ENCODE measurements around the gene KDM4B.
A peak's percentile ranks its signal among the peaks of the same experiment; 100 is the strongest.
"Not testable (repeated sequence)": the region's sequence is repeated elsewhere in the genome, so short reads cannot be mapped to it uniquely, and the experiment has no call there.

KDM4B gene

DNA sequence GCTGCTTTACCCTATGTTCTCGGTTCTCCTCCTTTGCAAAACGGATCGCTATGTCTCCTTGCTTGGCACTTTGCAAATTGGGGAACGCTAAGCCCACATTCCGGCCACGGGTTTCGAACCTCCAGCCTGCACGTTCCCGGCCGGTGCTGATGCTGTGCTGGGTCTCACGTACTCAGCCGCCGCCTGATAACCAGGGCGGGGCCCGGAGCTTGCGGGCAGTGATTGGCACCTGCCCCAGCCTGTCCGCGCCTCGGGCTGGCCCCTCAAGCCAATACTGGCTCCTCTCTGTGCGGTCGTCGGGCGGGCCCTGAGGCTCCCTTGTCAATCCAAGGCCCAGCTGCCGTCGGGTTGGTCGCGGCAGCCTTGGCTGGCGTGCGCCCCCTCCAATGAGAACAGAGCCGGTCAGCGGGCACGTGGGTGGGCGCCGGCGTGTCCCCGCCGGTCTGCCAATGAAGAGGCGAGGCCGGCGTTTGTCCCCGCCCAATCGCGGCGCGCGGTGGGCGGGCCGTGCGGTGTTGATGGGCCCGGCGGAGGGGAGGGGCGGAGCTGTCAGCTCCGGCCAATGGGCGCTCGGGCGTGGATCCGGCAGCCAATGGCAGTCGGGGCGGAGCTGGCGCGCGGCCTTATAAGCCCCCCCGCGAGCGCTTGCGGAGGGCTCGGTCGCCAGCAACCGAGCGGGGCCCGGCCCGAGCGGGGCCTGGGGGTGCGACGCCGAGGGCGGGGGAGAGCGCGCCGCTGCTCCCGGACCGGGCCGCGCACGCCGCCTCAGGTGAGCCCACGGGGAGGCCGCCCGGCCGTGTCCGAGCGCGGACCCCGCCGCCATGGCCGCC, at the start of gene KDM4B:
TSS of gene KDM4B (plus strand) at position 652 of the 830 bp plus-strand sequence. CDS start 63,778 bp downstream, outside the sequence.
- peak; percentile 96 to 99 for DNase-seq

DNA sequence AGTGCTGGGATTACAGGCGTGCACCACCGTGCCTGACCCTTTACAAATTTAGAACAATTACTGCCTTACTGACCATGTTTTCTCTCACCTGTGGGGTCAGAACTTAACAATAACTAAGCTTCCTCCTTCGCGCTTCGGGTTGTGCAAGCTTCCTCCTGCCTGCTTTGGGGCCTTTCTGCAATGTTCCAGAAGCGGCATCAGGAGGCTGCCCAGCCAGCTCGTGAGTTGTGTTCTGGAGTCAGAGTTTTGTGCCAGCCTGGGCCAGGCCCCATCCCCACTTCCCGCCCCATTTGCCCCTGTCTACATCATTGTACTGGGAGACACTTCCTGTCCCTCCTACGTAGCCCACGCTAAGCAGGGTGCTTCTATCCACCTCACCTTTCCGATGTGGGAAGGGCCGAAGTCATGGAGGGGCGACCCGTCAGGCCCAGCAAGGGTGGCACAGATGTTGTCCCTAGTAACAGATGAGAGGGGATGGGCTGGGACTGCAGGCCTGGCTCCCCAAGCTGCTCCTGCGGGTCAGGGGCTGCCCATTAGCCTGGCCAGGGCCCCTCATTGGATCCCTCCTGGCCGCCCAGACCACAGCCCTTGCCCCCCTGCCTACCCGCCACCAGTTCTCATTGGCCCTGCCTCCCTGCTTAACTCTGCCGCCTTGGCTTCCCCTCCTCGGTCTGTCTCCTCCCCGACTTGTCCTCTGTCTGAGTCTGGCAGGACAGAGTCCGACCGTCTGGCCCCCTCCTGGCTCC, 46.2 kb upstream of the KDM4B start:
- no peak for DNase-seq

DNA sequence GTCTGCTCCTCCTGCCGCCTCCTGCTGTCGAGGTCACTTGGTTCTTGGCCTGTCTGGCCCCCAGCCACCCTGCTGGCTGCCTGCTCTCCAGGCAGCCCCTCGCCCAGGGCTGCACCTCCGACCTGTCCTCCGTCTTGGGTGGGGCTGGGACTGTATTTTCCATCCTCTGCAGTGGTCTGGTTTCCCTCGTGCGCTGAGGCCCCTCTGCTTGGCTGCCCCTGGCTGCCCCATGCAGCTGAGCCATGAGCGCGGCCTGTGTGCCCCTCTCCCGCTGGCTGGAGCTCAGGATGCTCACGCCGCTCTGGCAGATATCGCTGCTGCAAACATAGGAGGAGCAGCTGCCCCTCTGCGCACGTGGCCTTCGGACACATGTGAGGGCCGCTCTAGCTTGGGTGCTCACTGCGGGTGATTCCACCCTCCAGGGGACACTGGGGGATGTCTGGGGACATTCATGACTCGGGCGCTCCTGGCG, 45.6 kb upstream of the KDM4B start:
- DNase-seq: no peak

- DNase-seq: no peak
These were observed 39.7 kb upstream of the KDM4B start for GRCh38 chr19:4929186-4929585.

DNA sequence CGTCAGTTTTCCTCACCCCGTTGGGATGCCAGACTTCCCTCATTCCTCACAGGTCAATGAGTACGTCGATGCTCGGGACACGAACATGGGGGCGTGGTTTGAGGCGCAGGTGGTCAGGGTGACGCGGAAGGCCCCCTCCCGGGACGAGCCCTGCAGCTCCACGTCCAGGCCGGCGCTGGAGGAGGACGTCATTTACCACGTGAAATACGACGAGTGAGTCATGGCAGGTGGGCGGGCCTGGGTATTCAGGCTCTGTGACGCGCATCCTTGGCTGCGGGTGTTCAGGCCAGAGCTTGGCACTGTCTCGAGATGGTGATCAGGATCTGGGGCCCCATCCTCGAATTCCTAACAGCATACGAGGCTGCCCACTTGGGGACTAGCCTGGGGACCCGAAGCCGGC, 38.2 kb upstream of the KDM4B start:
- DNase-seq: no peak

GRCh38 chr19:4932711-4933110, 36.2 kb upstream of the KDM4B start:
- no peak for DNase-seq

GRCh38 chr19:4933528-4933927, 35.4 kb upstream of the KDM4B start:
- DNase-seq: no peak

DNA sequence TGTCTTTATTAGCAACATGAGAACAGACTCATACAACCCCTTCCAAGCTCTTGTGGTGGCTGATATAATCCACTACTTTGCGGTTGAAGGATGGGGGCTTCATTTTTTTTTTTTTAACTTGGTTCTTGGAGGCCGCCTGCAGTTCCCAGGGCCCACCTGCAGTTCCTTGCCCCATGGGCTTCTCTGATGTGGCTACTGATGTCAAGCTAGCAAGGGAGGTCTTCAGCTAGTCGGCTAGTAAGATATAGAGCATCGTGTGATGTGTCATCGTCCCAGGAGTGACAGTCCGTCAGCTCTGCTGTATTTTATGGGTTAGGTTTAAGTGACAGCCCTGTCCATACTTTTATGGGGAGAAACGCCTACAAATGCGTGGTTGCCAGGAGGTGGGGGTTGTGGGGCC, 33.5 kb upstream of the KDM4B start:
- no peak for DNase-seq

DNA sequence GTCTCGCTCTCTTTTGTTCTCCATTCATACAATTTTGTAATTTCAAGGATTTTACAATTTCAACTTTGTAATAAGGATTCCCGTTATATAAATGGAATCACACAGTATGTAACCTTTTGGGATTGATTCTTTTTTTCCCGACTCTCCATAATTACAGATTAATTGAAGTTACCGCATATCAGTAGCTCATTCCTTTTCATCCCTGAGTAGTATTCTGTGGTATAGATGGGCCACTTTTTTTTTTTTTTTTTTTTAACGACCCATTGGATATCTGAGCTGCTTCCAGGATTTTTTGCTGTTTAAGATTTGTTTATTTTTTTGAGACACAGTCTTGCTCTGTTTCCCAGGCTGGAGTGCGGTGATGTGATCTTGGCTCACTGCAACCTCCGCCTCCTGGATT, 31.9 kb upstream of the KDM4B start:
- DNase-seq: no peak

GRCh38 chr19:4938461-4938860, 30.5 kb upstream of the KDM4B start:
- not testable (repeated sequence) for DNase-seq

DNA sequence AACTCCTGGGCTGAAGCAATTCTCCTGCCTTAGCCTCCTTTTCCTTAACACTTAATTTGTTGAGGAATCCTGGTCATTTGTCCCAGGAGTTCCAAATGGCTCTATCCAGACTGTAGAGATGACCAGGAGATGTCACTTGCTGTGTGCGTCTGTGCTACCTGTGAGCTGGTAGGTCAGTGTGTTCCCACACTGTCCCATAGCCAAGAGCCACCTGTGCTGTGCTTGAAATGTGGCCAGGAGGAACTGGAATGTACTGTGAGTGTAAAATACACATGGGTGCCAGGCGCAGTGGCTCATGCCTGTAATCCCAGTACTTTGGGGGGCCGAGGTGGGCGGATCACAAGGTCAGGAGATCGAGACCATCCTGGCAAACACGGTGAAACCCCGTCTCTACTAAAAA, 29.4 kb upstream of the KDM4B start:
- DNase-seq: no peak

DNA sequence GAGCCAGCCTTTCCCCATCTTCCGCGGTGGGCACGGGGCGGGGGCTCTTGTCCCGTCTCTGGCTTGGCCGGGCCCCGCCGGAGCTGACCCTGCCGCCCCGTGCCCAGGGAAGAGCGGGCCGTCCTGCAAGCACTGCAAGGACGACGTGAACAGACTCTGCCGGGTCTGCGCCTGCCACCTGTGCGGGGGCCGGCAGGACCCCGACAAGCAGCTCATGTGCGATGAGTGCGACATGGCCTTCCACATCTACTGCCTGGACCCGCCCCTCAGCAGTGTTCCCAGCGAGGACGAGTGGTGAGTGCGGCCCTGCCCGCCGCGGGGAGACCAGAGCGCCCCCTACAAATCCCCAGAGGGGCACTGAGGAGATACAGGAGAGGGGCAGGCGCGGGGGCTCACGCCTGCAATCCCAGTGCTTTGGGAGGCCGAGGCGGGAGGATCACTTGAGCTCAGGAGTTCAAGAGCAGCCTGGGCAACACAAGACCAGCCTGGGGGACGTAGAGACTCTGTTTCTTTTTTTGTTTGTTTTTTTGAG, 27.2 kb upstream of the KDM4B start:
- not testable (repeated sequence) for DNase-seq

DNA sequence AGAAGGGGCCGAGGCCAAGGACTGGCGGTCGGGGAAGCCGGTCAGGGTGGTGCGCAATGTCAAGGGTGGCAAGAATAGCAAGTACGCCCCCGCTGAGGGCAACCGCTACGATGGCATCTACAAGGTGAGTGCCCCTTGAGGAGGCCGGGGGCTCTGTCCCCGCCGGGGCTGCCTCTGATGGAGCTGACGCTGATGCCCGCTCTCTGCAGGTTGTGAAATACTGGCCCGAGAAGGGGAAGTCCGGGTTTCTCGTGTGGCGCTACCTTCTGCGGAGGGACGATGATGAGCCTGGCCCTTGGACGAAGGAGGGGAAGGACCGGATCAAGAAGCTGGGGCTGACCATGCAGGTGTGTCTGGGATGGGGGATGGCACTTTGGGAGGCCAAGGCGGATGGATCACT, 18.3 kb upstream of the KDM4B start:
- not testable (repeated sequence) for DNase-seq

GRCh38 chr19:4951656-4952055, 17.3 kb upstream of the KDM4B start:
- DNase-seq: no peak

DNA sequence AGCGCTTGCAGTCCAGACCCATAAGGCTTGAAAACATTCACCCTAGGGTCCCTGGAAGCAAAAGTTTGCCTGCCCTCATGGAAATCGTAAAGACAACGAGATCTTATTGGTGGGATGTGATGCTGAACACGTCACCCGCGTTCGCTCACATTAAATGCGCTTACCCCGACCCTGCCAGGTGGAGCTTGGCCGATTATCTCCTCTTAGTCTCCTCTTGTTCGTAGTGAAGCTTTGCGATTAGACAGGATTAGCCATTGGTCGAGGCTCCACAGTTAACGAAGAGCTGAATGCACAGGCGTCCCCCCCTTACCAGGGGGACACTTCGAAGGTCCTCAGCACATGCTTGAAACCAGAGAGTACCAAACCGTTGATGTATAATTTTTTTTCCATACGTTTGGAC, 16.0 kb upstream of the KDM4B start:
- DNase-seq: no peak

GRCh38 chr19:4954320-4955149, 14.4 kb upstream of the KDM4B start:
- not testable (repeated sequence) for DNase-seq

- DNase-seq: no peak
These were observed 13.6 kb upstream of the KDM4B start for GRCh38 chr19:4955274-4955673.

- DNase-seq: no peak
These were observed 10.9 kb upstream of the KDM4B start for GRCh38 chr19:4957981-4958380.

DNA sequence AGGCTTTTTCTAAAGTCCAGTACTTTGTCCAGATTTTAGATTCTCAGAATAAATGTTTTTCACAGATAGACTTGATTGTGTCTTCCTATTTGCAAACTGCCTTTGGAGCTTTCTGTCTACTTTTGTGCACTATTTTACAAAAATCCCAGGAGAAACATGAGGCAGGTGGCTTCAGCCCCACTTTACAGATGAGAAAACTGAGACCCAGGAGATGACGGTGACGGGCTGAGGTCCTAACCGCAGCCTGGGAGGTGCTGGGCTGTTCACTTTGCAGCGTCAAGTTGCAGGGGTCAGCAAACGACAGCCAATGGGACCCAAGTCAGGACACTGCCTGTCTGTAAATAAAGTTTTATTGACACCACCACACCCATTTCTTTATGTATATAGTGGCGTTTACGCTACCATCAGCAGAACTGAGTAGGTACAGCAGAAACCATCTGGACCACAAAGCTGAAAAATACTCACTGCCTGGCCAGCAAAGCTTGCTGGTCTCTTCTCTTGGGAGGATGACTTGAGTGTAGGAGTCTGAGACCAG, 6.8 kb upstream of the KDM4B start:
- DNase-seq: no peak

- DNase-seq: no peak
These were observed 3.9 kb upstream of the KDM4B start for GRCh38 chr19:4965061-4965460.

- DNase-seq: no peak
These were observed 2.3 kb upstream of the KDM4B start for GRCh38 chr19:4966591-4966990.

DNA sequence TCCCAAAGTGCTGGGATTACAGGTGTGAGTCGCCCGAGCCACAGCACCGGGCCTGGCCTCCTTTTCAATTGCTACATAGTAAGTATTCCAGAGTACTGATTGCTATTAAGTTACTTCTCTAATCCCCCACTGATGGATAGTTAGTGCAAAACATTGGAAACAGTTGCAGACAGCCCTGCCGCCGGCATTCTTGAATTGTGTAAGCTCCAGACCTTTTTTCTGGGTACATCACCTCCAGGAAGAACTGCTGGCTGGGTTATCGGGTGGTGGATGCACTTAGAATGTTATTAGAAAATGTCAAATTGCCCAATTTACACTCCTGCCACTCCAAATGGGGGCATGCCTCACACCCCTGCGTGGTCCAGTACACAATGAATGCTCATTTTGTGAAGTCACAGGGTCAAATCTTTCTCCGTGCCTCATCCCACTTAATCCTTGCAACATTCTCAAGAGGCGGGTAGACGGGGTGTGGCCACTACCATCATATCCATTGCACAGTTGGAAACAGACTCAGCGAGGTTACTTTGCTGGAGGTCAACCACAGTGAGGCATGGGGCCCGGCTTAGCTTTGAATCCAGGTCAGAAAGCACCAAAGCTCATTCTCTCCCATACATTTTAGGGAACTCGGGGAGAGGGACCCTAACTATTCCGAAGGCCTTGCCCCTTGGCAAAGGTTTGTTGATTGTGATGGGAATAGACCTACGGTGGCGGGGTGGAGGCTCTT, 1.0 kb upstream of the KDM4B start:
- no peak for DNase-seq
